Activated B cell treated with CpG ODN at 0.5 μM for 24 hours (primary cell): ENCODE data around the gene TMPRSS6. TPM values are rescaled to one million over a fixed set of nuclear protein-coding genes. Genes with fewer than 3 reads are reported as not detected.

Source experiments
- ATAC-seq: fragments of 200-7000 bp; cut with Tn5 transposase; one replicate; pipeline ENCODE4 v1.10.0; 2021; ENCODE audit warnings: low read depth, mild to moderate bottlenecking, moderate library complexity
- CTCF ChIA-PET: fragments of 350-600 bp; sonication (Branson Sonifier 250); formaldehyde crosslinking; loops from one replicate; lab custom pipeline; 2021; ENCODE audit warnings: antibody characterized with exemption; lab: Charles Lee
- POLR2A ChIA-PET: fragments of 350-600 bp; sonication (Branson Sonifier 250); formaldehyde crosslinking; loops from one replicate; lab custom pipeline; 2021; ENCODE audit warnings: antibody characterized with exemption; lab: Charles Lee
- DNase-seq: peaks from one replicate; pipeline ENCODE4 v3.0.0; 2022
- H3K27ac Mint-ChIP-seq: one replicate; pipeline ENCODE4 v1.8.0; 2020; ENCODE audit warnings: mixed read lengths
- H3K27me3 Mint-ChIP-seq: one replicate; pipeline ENCODE4 v1.8.0; 2021; ENCODE audit warnings: mixed read lengths
- H3K36me3 Mint-ChIP-seq: one replicate; pipeline ENCODE4 v1.8.0; 2021; ENCODE audit warnings: low read depth, mixed read lengths
- H3K4me1 Mint-ChIP-seq: one replicate; pipeline ENCODE4 v1.8.0; 2021; ENCODE audit warnings: mixed read lengths
- H3K4me3 Mint-ChIP-seq: one replicate; pipeline ENCODE4 v1.8.0; 2020; ENCODE audit warnings: mild to moderate bottlenecking, mixed read lengths
- H3K9me3 Mint-ChIP-seq: one replicate; pipeline ENCODE4 v1.8.0; 2020; ENCODE audit warnings: mixed read lengths
- intact Hi-C: fragments of 100-400 bp; cut with micrococcal nuclease; formaldehyde crosslinking; loops from one replicate; pipeline ENCODE4 v1.15.1; 2024
- total RNA-seq: library from RNA; stranded (reverse); gene quantifications from 2 replicates; pipeline ENCODE4 v1.2.3, GENCODE V29; 2022
- TF ChIP-seq, protein P1 (sequence below): fragments of 200-600 bp; IDR thresholded peaks from one replicate; pipeline ENCODE4 v1.8.0; 2022; ENCODE audit warnings: antibody characterized with exemption, mild to moderate bottlenecking

TMPRSS6 gene
- total RNA-seq, 1 donor from 2014 or later = 5.4 TPM

DNA sequence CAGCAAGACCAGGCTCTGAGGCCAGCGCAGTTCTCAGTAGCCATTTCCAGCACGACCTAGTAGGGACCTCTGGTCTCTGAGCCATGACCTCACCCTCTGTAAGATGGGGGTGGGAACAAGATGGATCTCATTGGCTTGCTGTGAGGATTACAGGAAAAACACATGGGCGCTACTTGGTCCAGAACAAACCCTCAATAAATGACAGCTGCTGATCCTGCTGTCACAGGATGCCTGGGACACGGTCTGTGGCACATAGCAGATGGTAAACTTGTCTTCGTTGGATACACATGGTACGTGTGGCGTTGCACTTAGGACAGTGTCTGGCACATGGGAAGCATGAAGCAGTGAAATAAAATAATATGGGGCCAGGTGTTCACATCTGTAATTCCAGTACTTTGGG is 62.5 kb downstream of the TMPRSS6 start:
- ChIA-PET CTCF (interaction anchor here (1.0 to 1.3 kb wide), 2 partner anchors 289 to 384 kb away, joined by 3 to 4 read pairs; no protein-coding TSS in a partner anchor), POLR2A (no interaction called here)
- Mint-ChIP-seq H3K27ac (no peak overlapping the region), H3K36me3 (no peaks in the 10 kb centered on the region), H3K4me3 (no peak overlapping the region), H3K9me3 (no peaks in the 10 kb centered on the region), H3K4me1 (peaks cover 14% of the 10 kb centered on the region), H3K27me3 (peaks cover 2% of the 10 kb centered on the region)
- TF ChIP-seq, protein P1, sequence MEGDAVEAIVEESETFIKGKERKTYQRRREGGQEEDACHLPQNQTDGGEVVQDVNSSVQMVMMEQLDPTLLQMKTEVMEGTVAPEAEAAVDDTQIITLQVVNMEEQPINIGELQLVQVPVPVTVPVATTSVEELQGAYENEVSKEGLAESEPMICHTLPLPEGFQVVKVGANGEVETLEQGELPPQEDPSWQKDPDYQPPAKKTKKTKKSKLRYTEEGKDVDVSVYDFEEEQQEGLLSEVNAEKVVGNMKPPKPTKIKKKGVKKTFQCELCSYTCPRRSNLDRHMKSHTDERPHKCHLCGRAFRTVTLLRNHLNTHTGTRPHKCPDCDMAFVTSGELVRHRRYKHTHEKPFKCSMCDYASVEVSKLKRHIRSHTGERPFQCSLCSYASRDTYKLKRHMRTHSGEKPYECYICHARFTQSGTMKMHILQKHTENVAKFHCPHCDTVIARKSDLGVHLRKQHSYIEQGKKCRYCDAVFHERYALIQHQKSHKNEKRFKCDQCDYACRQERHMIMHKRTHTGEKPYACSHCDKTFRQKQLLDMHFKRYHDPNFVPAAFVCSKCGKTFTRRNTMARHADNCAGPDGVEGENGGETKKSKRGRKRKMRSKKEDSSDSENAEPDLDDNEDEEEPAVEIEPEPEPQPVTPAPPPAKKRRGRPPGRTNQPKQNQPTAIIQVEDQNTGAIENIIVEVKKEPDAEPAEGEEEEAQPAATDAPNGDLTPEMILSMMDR = no peak
- ATAC-seq (no peak), DNase-seq (no peak)
- intact Hi-C loops = no loop called here

DNA sequence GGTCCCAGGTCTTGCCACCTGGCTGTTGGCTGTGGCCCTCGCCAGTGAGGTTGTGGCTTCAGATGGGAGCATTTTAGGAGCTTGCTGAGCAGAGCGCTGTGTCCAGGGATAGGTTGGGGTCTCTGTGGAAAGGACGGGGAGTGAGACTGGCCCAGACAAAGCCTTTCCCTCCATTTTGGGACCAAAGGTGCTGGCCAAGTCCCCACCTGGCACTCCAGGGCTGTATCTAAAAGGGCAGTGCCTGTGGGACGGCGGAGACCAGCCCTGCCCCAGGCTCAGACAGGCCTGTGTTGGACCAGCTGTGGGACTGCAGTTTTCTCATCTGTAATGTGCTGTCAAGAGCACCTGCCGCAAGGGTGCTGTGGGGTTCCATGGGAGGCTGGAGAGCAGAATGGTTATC is 62.9 kb downstream of the TMPRSS6 start:
- H3K27ac Mint-ChIP-seq = no peak overlapping the region
- H3K9me3 Mint-ChIP-seq = no peaks in the 10 kb centered on the region
- H3K4me3 Mint-ChIP-seq = no peak overlapping the region
- H3K4me1 Mint-ChIP-seq = peaks cover 14% of the 10 kb centered on the region
- intact Hi-C loops = no loop called here
- TF ChIP-seq, protein P1 = no peak
- DNase-seq (no peak), ATAC-seq (no peak)
- ChIA-PET POLR2A (no interaction called here), CTCF (interaction anchor here (1.3 kb wide), 1 partner anchor 289 kb away, joined by 4 read pairs; no protein-coding TSS in a partner anchor)
- peaks cover 2% of the 10 kb centered on the region for H3K27me3 Mint-ChIP-seq
- H3K36me3 Mint-ChIP-seq = no peaks in the 10 kb centered on the region

DNA sequence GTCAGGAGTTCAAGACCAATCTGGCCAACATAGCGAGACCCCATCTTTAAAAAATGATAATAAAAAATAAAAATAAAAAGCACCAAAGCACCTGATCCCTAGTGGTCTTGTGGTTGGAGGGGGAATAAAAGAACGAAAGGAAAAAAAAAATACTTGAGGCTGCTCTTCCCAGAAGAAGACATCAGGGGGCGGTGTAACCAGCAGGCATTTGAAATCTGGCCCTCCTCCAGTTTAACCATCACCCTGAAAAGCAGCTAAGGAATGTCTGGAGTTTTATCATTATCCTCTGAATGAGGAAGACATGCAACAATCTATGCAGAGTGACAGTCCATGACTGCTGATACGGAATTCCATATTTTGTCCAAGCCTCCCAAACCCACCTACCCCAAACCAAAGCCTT is 63.6 kb downstream of the TMPRSS6 start:
- intact Hi-C loops = loop anchor here (2.0 kb wide), 3 partner anchors 69 to 499 kb away; no protein-coding TSS in a partner anchor
- no peak for DNase-seq

DNA sequence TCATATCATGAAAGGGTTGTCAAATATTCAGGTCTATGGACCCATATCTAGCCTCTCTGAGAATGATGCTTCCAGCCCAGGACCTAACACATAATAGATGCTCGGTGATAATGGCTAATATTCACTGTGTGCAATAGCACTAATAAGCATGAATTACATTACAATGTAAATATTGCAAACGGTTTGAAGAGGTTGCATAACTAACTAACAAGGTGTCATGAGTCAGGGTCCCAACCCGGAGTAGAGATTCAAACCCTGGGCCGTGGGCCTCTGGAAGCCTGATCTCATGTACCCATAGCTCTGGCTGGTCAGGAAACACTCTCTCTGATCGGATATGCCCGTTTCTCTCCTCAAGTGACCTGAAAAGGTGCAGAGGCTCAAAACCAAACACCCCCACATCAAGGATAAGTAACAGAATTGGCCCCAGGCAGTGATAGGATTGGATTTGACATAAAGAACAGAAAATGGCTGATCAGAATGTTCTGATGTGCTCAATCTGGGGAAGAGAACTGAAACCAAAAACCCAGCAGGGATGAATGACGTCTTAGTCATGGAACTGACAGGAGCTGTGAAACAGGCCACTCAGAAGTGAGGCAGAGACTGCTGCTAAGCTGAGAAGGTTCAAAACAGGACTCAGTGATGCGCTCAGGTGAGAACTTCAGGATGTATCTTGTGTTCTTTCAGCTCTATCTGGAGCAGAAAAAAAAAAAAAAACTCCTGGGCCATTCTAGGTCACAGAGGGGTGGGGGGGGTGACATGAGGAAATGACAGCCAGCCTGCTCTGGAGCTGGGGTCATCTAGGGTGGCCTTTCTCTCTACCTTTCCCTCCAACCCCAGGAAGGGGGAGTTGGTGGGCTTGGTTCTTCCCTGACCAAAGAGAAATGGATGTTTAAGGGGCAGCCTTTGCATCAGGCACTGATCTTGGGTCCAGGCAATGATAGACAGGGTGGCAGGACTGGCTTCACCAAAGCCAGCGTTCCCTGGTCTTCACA is 64.6 kb downstream of the TMPRSS6 start:
- H3K4me1 Mint-ChIP-seq = peaks cover 12% of the 10 kb centered on the region
- intact Hi-C loops = loop anchor here (1.0 to 2.0 kb wide), 5 partner anchors 68 to 498 kb away; no protein-coding TSS in a partner anchor
- POLR2A ChIA-PET = interaction anchor here (0.6 kb wide), 1 partner anchor 55 kb away, joined by 7 read pairs; no protein-coding TSS in a partner anchor

More for the DNA sequence above, 63.6 kb downstream of the TMPRSS6 start:
- peaks cover 3% of the 10 kb centered on the region for H3K27me3 Mint-ChIP-seq
- no peaks in the 10 kb centered on the region for H3K9me3 Mint-ChIP-seq
- no peak for ATAC-seq
- H3K27ac Mint-ChIP-seq = no peak overlapping the region
- peaks cover 12% of the 10 kb centered on the region for H3K4me1 Mint-ChIP-seq
- H3K4me3 Mint-ChIP-seq = no peak overlapping the region
- TF ChIP-seq, protein P1 = no peak
- ChIA-PET CTCF (interaction anchor here (1.3 to 3.5 kb wide), 2 partner anchors 265 to 288 kb away, joined by 4 to 30 read pairs; no protein-coding TSS in a partner anchor), POLR2A (no interaction called here)
- no peaks in the 10 kb centered on the region for H3K36me3 Mint-ChIP-seq

More for the DNA sequence above, 64.6 kb downstream of the TMPRSS6 start:
- Mint-ChIP-seq H3K9me3 (no peaks in the 10 kb centered on the region), H3K36me3 (no peaks in the 10 kb centered on the region), H3K4me3 (no peak overlapping the region), H3K27me3 (peaks cover 12% of the 10 kb centered on the region), H3K27ac (peak overlapping the region; percentile 9)
- ATAC-seq (peak; percentile 40), DNase-seq (no peak)
- TF ChIP-seq, protein P1 = no peak
- CTCF ChIA-PET = interaction anchor here (0.7 to 3.5 kb wide), 9 partner anchors 15 to 417 kb away, joined by 3 to 30 read pairs (median 4); partner anchors contain the start of genes MPST and TST
